Retinal pigment epithelial cell (primary cell): Measurements from ENCODE around the gene PREP.
"Not testable (repeated sequence)": the region's sequence is repeated elsewhere in the genome, so short reads cannot be mapped to it uniquely, and the experiment has no call there.

Experiments used
- DNase-seq: peaks from one replicate; pipeline ENCODE4 v3.0.0-alpha.2; 2010; ENCODE audit warnings: low read depth
- H3K4me3 ChIP-seq: 2 replicates; pipeline ENCODE4 v1.5.1; 2011; ENCODE audit warnings: mild to moderate bottlenecking, low read length, control low read depth, moderate library complexity
- TF ChIP-seq, protein P1 (sequence below): conservative IDR thresholded peaks from 2 replicates; pipeline ENCODE4 v1.5.1; 2011; ENCODE audit warnings: low read depth, low read length, control low read depth, inconsistent platforms

PREP gene

DNA sequence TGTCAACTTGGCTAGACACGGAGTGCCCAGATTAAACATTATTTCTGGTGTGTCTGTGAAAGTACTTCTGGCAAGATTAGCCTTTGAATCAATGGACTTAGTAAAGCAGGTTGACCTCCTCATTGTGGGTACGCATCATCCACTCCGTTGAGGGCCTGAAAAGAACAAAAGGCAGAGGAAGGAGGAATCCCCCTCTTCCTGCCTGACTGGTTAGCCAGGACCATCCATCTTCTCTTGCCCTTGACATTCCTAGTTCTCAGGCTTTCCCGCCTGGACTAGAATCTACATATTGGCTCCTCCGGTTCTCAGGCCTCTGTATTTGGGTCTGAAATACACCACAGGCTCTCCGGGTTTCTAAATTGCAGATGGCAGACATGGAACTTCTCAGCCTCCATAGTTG, 149.1 kb downstream of the PREP start:
- DNase-seq: no peak
- TF ChIP-seq, protein P1, sequence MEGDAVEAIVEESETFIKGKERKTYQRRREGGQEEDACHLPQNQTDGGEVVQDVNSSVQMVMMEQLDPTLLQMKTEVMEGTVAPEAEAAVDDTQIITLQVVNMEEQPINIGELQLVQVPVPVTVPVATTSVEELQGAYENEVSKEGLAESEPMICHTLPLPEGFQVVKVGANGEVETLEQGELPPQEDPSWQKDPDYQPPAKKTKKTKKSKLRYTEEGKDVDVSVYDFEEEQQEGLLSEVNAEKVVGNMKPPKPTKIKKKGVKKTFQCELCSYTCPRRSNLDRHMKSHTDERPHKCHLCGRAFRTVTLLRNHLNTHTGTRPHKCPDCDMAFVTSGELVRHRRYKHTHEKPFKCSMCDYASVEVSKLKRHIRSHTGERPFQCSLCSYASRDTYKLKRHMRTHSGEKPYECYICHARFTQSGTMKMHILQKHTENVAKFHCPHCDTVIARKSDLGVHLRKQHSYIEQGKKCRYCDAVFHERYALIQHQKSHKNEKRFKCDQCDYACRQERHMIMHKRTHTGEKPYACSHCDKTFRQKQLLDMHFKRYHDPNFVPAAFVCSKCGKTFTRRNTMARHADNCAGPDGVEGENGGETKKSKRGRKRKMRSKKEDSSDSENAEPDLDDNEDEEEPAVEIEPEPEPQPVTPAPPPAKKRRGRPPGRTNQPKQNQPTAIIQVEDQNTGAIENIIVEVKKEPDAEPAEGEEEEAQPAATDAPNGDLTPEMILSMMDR: no peak
- H3K4me3 ChIP-seq: no peak overlapping the region

DNA sequence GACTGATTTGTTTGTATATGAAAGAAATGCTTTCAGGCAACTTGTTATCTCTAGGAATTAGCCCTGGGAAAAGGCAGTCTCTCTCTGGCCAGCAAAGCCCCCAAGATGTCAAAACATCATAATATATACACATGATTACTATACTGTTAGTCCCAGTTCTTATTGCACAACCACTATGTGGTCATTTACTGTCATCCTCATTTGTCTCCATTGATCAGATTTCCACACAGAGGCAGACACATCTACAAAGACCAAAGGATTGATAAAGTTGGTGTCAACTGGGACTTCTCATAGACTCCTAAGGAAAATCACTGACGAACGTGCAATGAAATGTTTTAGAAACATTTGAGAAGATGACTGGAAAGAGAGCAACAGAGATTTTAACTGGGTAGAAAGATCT, 151.2 kb downstream of the PREP start:
- no peak for DNase-seq
- H3K4me3 ChIP-seq: no peak overlapping the region
- TF ChIP-seq, protein P1: no peak

DNA sequence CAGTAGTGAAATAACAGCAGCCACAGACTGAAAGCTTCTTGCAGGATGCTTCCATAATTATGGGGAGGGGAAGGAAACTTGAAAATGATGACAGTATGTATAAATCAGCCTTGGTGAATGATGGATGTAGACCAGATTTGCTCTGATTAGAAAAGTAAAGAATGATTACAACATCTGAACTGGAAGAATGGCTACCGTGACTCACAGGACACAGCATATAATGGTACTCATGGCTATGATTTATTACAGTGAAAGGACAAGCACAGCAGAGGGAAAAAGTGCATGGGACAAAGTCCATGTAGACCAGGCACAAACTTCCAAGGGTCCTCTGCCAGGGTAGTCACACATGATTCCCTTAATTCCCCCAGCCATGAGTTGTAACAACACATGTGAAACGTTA, 152.3 kb downstream of the PREP start:
- TF ChIP-seq, protein P1: no peak
- no peak overlapping the region for H3K4me3 ChIP-seq
- DNase-seq: no peak

DNA sequence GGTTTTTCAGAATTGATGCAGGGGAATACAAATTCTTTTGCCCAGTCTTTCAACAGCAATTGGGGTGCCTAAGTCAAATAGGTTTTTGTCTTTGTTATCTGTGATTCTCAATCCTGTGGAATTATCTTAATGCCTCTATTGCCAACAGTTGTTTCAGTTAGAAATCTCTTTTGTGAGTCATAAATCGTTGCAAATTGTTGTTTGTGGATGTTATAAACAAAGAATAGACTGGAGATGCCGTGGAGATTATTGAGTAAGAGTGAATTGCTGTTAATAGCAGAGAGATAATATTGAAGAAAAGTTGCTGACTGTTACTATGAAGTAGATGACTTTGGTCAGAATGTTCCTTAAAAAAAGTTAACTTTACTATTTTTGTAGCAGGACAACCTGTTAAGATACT, 159.4 kb downstream of the PREP start:
- TF ChIP-seq, protein P1: no peak
- no peak overlapping the region for H3K4me3 ChIP-seq
- DNase-seq: no peak

DNA sequence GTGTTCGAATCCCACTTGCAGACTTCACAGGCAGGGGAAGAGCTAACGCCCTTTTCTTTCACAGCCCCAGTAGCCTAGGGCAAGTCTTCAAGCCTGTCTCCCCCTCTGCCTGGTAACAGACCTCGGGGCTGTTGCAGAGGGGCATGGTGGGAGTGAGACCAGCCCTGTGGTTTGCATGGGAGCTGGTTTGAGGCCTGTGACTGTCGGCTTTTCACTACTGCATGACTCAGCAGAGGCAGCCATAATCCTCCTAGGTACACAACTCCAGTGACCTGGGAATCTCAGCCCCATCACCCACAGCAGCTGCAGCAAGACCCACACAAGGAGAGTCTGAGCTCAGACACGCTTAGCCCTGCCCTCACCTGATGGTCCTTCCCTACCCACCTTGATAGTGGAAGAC, 167.7 kb downstream of the PREP start:
- TF ChIP-seq, protein P1: no peak
- no peak for DNase-seq
- no peak overlapping the region for H3K4me3 ChIP-seq

DNA sequence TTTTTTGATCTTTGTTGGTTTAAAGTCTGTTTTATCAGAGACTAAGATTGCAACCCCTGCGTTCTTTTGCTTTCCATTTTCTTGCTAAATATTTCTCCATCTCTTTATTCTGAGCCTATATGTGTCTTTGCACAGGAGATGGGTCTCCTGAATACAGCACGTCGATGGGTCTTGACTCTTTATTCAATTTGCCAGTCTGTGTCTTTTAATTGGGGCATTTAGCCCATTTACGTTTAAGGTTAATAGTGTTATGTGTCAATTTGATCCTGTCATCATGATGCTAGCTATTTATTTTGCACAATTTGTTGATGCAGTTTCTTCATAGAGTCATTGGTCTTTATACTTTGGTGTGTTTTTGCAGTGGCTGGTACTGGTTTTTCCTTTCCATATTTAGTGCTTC, 171.1 kb downstream of the PREP start:
- H3K4me3 ChIP-seq, DNase-seq: not testable (repeated sequence)
